ENCODE data around the gene RANBP1.

RANBP1 gene

DNA sequence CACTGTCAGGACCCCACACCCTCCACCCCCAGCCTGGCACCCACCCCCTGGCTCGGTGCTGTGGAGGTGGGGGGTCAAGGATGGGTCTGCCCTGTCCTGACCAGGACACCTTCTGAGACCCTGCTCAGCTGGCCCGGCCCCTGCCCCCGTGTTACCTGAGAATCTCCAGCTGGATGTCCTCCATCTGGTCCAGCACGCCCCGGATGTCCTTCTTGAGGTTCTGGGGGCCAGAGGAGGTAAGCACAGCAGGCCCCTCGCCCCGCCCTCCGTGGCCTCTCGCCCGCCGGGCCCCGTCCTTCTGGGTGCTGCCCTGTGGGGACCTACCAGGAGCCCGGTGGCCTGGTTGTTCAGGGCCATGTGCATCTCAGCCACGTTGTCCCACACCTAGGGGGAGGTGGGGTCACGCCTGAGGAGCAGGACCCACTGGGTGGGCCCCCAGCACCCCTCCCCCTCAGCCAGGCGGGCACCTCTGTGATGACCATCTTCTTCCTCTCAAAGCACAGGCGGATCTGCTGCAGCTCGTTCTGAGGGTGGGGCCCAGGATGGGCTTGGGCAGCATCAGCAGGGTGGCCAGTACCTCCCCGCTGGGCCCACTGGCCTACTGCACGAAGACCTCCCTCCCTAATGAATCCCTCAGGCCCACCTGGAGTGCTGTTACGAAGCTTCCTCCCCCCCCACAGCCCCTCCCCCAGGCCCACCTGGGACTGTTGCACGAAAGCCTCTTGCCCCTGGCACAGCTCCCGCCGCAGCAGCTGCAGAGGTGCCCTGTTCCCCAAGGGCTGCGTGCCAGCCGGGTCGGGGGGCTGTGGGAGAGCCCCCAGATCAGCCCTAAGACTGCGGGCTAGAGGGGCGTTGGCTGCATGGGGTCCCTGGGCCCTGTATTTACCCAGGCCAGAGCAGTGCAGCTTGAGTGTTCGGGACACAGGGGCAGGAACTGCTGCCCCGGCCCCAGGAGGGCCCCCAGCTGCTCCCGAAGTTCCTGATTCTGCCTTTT, 33.6 kb downstream of the RANBP1 start:
- TF ChIP-seq FOXM1 (IDR thresholded peaks at IDR 0.05; ENCODE audit: borderline replicate concordance, low read depth) (no peak), TEAD4 (IDR thresholded peaks at IDR 0.05) (no peak), CREB1 (IDR thresholded peaks at IDR 0.05; ENCODE audit: low read depth) (no peak), YY1 (IDR thresholded peaks at IDR 0.05; ENCODE audit: low read depth) (no peak)
- TF ChIP-seq, protein P1, sequence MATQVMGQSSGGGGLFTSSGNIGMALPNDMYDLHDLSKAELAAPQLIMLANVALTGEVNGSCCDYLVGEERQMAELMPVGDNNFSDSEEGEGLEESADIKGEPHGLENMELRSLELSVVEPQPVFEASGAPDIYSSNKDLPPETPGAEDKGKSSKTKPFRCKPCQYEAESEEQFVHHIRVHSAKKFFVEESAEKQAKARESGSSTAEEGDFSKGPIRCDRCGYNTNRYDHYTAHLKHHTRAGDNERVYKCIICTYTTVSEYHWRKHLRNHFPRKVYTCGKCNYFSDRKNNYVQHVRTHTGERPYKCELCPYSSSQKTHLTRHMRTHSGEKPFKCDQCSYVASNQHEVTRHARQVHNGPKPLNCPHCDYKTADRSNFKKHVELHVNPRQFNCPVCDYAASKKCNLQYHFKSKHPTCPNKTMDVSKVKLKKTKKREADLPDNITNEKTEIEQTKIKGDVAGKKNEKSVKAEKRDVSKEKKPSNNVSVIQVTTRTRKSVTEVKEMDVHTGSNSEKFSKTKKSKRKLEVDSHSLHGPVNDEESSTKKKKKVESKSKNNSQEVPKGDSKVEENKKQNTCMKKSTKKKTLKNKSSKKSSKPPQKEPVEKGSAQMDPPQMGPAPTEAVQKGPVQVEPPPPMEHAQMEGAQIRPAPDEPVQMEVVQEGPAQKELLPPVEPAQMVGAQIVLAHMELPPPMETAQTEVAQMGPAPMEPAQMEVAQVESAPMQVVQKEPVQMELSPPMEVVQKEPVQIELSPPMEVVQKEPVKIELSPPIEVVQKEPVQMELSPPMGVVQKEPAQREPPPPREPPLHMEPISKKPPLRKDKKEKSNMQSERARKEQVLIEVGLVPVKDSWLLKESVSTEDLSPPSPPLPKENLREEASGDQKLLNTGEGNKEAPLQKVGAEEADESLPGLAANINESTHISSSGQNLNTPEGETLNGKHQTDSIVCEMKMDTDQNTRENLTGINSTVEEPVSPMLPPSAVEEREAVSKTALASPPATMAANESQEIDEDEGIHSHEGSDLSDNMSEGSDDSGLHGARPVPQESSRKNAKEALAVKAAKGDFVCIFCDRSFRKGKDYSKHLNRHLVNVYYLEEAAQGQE (IDR thresholded peaks at IDR 0.05; ENCODE audit: low read depth), result no peak

DNA sequence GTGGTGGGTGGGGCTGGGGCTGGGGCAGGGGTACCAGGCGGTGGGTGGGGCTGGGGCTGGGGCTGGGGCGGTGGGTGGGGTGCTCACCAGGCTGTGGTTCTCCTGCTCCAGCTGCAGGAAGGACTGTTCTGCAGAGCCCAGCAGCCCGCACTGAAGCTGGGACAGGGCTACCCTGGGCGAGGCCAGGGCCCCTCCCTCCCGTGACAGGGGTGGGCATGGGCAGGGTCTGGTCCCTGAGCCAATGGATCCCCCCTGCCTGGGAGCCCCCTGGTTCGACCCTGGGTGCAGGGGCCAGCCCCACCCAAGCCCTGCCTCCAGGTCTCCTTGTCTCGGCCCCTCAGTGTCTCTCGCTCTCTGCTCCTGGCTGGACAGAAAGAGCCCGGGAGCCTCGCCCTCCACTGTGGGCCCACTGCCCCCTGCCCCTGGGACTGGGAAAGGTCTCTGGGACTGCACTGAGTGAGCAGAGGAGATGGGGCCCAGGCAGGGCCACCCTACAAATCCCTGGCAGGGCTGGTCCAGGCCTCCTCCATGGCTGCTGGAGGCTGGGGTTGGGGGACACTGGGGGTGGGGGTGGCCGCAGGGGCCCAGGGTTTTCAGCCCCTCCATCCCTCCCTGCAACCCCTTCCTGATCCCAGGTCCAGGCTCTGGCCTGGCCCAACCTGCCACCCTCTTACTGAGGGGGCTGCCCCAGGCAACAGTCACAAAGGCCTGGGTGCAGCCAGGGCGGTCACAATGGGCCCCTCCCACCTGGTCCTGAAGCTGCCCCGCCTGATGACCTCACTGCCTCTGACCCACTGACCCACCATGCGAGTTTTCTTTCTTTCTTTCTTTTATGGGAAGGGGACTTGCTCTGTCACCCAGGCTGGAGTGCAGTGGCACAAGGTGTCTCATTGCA, 34.7 kb downstream of the RANBP1 start, which contains the start of gene CCDC188:
TSS of gene CCDC188 (minus strand) at position 675 of the 895 bp plus-strand sequence. CDS start at position 606, 69 bp downstream.
- TF ChIP-seq, protein P2, sequence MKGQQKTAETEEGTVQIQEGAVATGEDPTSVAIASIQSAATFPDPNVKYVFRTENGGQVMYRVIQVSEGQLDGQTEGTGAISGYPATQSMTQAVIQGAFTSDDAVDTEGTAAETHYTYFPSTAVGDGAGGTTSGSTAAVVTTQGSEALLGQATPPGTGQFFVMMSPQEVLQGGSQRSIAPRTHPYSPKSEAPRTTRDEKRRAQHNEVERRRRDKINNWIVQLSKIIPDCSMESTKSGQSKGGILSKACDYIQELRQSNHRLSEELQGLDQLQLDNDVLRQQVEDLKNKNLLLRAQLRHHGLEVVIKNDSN (IDR thresholded peaks at IDR 0.05), result no peak
- TF ChIP-seq TCF12 (IDR thresholded peaks at IDR 0.05; ENCODE audit: low read depth) (no peak), TEAD4 (IDR thresholded peaks at IDR 0.05) (no peak), EP300 (IDR thresholded peaks at IDR 0.05; ENCODE audit: borderline replicate concordance) (no peak), NFIC (IDR thresholded peaks at IDR 0.05) (no peak), TAF1 (IDR thresholded peaks at IDR 0.05; ENCODE audit: low read depth) (no peak), EGR1 (IDR thresholded peaks at IDR 0.05) (no peak), ZBTB7A (IDR thresholded peaks at IDR 0.05; ENCODE audit: low read depth) (no peak), CEBPB (IDR thresholded peaks at IDR 0.05) (no peak), RAD21 (IDR thresholded peaks at IDR 0.05; ENCODE audit: low read depth) (no peak), FOXM1 (IDR thresholded peaks at IDR 0.05; ENCODE audit: borderline replicate concordance, low read depth) (no peak), YY1 (IDR thresholded peaks at IDR 0.05; ENCODE audit: low read depth) (no peak), CREB1 (IDR thresholded peaks at IDR 0.05; ENCODE audit: low read depth) (no peak)
- TF ChIP-seq, protein P3, sequence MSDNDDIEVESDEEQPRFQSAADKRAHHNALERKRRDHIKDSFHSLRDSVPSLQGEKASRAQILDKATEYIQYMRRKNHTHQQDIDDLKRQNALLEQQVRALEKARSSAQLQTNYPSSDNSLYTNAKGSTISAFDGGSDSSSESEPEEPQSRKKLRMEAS (IDR thresholded peaks at IDR 0.05), result no peak
- TF ChIP-seq, protein P1 (IDR thresholded peaks at IDR 0.05; ENCODE audit: low read depth), result no peak

DNA sequence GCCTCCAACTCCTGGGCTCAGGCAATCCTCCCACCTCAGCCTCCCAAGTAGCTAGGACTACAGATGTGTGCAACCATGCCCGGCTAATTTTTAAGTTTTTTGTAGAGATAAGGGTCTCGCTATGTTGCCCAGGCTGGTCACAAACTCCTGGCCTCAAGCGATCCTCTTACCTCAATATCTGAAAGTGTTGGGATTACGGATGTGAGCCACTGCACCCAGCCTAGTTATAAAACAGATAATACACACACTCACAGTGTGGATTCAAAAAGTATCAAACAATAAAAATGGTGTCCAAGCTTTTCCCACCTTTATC, 35.3 kb downstream of the RANBP1 start:
- TF ChIP-seq FOXM1 (IDR thresholded peaks at IDR 0.05; ENCODE audit: borderline replicate concordance, low read depth) (no peak), CEBPB (IDR thresholded peaks at IDR 0.05) (no peak), YY1 (IDR thresholded peaks at IDR 0.05; ENCODE audit: low read depth) (no peak), CREB1 (IDR thresholded peaks at IDR 0.05; ENCODE audit: low read depth) (no peak), EP300 (IDR thresholded peaks at IDR 0.05; ENCODE audit: borderline replicate concordance) (no peak), NFIC (IDR thresholded peaks at IDR 0.05) (no peak), EGR1 (IDR thresholded peaks at IDR 0.05) (no peak), ZBTB7A (IDR thresholded peaks at IDR 0.05; ENCODE audit: low read depth) (no peak), TEAD4 (IDR thresholded peaks at IDR 0.05) (no peak), RAD21 (IDR thresholded peaks at IDR 0.05; ENCODE audit: low read depth) (no peak)
- TF ChIP-seq, protein P3 (IDR thresholded peaks at IDR 0.05), result no peak
- TF ChIP-seq, protein P2 (IDR thresholded peaks at IDR 0.05), result no peak

DNA sequence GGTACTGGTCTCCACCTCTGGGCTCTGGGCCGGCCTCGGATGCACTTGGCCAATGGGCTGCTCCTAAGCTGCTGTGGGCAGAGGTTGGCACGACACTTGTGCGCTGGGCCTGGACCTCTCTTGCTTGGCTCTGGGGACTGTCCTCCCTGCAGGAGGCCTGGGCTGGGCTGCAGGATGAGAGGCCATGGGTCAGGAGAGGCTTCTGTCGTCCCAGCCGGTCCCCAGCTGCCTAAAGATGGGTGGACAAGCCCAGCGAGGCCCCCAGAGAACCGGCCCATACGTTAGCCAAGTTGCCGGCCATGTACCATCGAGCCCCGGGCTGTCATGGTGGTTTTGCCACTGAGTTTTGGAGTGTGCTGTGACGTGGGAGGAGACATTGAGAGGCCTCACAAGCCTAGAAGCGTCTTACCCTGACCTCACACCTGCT, 36.6 kb downstream of the RANBP1 start:
- no peak for TF ChIP-seq EP300 (IDR thresholded peaks at IDR 0.05; ENCODE audit: borderline replicate concordance)
- no peak for TF ChIP-seq YY1 (IDR thresholded peaks at IDR 0.05; ENCODE audit: low read depth)
- TF ChIP-seq ZBTB7A (IDR thresholded peaks at IDR 0.05; ENCODE audit: low read depth), result no peak
- no peak for TF ChIP-seq TEAD4 (IDR thresholded peaks at IDR 0.05)

DNA sequence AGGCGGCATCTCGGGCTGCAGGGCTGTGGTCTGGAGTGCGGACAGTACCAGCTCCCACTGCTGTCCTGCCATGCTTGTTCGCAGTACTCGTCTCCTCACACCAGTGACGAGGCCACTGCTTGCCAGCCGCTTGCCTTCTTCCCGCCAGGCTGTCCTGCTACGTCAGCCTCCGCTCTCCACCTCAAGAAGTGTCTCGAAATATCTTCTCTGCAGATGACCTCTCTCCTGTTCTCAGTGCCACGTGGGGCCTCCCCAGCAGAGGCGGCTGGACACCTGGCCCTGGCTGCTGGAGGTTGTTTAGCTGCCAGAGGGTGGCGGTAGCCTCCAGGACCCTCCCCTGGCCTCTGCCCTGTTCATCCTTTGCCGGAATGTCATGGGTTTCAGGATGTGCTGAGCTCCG, 38.0 kb downstream of the RANBP1 start:
- TF ChIP-seq, protein P2 (IDR thresholded peaks at IDR 0.05), result no peak
- TF ChIP-seq RAD21 (IDR thresholded peaks at IDR 0.05; ENCODE audit: low read depth), result no peak
- no peak for TF ChIP-seq EP300 (IDR thresholded peaks at IDR 0.05; ENCODE audit: borderline replicate concordance)
- TF ChIP-seq TCF12 (IDR thresholded peaks at IDR 0.05; ENCODE audit: low read depth), result no peak
- TF ChIP-seq NFIC (IDR thresholded peaks at IDR 0.05), result no peak
- no peak for TF ChIP-seq TEAD4 (IDR thresholded peaks at IDR 0.05)
- no peak for TF ChIP-seq ZBTB7A (IDR thresholded peaks at IDR 0.05; ENCODE audit: low read depth)
- no peak for TF ChIP-seq FOXM1 (IDR thresholded peaks at IDR 0.05; ENCODE audit: borderline replicate concordance, low read depth)
- TF ChIP-seq CREB1 (IDR thresholded peaks at IDR 0.05; ENCODE audit: low read depth), result no peak
- no peak for TF ChIP-seq YY1 (IDR thresholded peaks at IDR 0.05; ENCODE audit: low read depth)
- no peak for TF ChIP-seq EGR1 (IDR thresholded peaks at IDR 0.05)
- TF ChIP-seq TAF1 (IDR thresholded peaks at IDR 0.05; ENCODE audit: low read depth), result no peak
- TF ChIP-seq, protein P1 (IDR thresholded peaks at IDR 0.05; ENCODE audit: low read depth), result no peak
- TF ChIP-seq, protein P3 (IDR thresholded peaks at IDR 0.05), result no peak
- TF ChIP-seq CEBPB (IDR thresholded peaks at IDR 0.05), result no peak
